ENCODE data around the gene JAKMIP2.
"Not testable (repeated sequence)": the region's sequence is repeated elsewhere in the genome, so short reads cannot be mapped to it uniquely, and the experiment has no call there.

Gene JAKMIP2

DNA sequence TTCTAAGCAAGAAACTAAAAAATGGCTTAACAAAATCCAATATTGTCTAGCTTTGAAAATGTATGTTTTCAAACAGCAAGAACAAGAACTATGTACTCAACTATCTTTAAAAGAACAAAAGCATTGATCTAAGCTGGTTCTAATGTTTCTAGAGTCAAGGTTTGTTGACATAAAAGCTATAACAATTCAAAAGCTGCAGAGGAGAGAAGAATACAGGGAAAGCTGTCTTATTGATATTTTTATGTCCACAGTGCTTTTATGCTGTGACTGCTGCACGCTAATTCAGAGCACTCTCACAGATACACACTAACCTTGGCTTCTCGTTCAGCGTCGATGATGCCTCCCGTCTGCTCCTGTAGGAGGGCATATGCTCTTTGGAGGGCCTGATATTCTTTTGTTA lies 143.2 kb downstream of the JAKMIP2 start:
- H3K36me3 ChIP-seq: peaks cover 11% of the 10 kb centered on the region
- H3K4me3 ChIP-seq (ENCODE audit: low read depth, low read length): no peak overlapping the region
- TF ChIP-seq, protein P1, sequence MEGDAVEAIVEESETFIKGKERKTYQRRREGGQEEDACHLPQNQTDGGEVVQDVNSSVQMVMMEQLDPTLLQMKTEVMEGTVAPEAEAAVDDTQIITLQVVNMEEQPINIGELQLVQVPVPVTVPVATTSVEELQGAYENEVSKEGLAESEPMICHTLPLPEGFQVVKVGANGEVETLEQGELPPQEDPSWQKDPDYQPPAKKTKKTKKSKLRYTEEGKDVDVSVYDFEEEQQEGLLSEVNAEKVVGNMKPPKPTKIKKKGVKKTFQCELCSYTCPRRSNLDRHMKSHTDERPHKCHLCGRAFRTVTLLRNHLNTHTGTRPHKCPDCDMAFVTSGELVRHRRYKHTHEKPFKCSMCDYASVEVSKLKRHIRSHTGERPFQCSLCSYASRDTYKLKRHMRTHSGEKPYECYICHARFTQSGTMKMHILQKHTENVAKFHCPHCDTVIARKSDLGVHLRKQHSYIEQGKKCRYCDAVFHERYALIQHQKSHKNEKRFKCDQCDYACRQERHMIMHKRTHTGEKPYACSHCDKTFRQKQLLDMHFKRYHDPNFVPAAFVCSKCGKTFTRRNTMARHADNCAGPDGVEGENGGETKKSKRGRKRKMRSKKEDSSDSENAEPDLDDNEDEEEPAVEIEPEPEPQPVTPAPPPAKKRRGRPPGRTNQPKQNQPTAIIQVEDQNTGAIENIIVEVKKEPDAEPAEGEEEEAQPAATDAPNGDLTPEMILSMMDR (IDR thresholded peaks at IDR 0.05; ENCODE audit: low read depth, low read length): no peak
- DNase-seq: no peak
- H3K27me3 ChIP-seq: no peaks in the 10 kb centered on the region
- no peaks in the 10 kb centered on the region for H3K4me1 ChIP-seq
- H3K9me3 ChIP-seq: no peaks in the 10 kb centered on the region

DNA sequence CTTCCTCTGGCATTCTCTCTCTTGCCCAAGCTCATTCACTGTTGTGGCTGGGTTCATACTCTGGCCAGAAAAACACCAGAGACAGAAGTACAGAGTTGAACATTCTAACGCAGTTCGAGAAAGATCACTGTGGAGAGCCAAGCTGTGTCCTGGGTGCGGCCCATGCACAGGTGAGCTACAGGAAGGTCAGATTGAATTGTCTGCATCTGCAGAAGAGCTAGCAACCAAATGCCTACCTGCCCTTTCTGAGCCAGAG lies 145.9 kb downstream of the JAKMIP2 start:
- Histone ChIP-seq H3K27me3 (no peaks in the 10 kb centered on the region), H3K36me3 (peaks cover 7% of the 10 kb centered on the region), H3K9me3 (no peaks in the 10 kb centered on the region), H3K4me3 (ENCODE audit: low read depth, low read length) (no peak overlapping the region), H3K4me1 (no peaks in the 10 kb centered on the region)
- TF ChIP-seq, protein P1 (IDR thresholded peaks at IDR 0.05; ENCODE audit: low read depth, low read length): no peak
- no peak for DNase-seq

DNA sequence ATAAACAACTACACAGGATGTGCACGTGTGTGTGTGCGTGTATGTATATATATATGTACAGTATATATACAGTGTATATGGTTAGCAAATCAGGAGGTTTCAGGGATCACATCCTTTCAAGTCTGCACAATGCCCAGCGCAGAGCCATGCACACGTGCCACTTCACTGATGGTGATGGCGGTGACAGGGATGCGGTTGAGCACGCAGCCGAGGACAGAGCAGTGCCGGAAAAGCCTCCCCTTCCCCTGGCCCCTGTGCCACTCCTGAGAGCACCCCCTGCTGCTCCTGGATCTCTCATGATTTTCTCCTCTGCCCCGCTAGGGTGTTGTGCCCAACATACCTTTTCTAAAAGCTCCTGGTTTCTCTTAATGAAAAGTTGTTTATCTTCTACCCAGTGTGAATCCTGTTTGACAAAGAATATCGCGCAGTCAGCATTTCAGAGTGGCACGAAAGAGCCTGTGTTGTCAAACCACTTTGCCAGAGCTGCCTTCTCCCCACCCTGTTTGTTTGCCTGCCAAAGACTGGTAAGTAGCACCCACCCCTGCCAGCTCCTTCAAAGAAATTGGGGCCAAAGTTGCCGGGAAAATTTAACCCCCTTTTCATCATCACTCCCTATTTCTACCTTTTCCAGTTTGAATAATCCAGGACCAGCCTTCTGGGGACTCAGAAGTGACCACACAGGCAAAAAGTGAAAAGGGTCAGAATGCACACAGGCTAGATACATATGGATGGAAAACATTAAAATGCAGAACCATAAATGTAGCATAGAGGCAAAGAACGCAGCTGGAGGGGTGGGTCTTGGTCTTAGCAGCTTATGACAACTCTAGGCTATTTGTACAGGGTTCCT lies 146.4 kb downstream of the JAKMIP2 start:
- Histone ChIP-seq H3K36me3 (peaks cover 7% of the 10 kb centered on the region), H3K4me1 (no peaks in the 10 kb centered on the region), H3K4me3 (ENCODE audit: low read depth, low read length) (no peak overlapping the region), H3K27me3 (no peaks in the 10 kb centered on the region), H3K9me3 (no peaks in the 10 kb centered on the region)
- DNase-seq: no peak
- TF ChIP-seq, protein P1 (IDR thresholded peaks at IDR 0.05; ENCODE audit: low read depth, low read length): no peak

DNA sequence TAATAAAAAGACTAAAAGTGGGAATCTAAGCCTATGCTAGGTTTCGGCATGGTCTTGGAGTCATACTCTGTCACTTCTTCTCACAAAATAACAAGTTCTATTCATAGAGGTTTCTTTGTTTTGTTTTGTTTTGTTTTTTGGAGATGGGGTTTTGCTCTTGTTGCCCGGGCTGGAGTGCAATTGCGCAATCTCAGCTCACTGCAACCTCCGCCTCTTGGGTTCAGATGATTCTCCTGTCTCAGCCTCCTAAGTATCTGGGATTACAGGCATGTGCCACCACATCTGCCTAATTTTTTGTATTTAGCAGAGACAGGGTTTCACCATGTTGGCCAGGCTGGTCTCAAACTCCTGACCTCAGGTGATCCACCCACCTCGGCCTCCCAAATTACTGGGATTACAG lies 147.1 kb downstream of the JAKMIP2 start:
- not testable (repeated sequence) for H3K27me3 ChIP-seq; H3K9me3 ChIP-seq; H3K4me1 ChIP-seq; H3K4me3 ChIP-seq (ENCODE audit: low read depth, low read length); DNase-seq; H3K36me3 ChIP-seq

DNA sequence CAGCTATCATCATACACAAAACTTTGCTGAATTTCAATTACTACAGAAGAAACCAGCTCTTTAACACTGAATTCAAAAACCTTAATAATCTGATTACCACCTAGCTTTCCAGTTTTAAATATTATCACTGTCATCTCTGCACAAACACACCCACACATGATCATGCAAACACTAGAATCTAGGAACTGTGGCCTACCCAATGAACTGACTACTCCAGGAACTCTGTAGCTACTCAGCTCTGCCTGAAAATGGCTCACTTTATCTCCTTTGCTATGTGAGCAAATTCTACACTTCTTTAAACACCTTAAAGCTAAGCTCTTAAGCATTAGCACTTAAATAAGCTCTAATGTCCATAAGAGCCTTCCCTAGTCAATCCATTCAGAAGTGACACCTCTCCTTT lies 149.4 kb downstream of the JAKMIP2 start:
- TF ChIP-seq, protein P1 (IDR thresholded peaks at IDR 0.05; ENCODE audit: low read depth, low read length): no peak
- Histone ChIP-seq H3K4me1 (no peaks in the 10 kb centered on the region), H3K4me3 (ENCODE audit: low read depth, low read length) (no peak overlapping the region), H3K9me3 (no peaks in the 10 kb centered on the region), H3K27me3 (no peaks in the 10 kb centered on the region), H3K36me3 (peaks cover 3% of the 10 kb centered on the region; the same call in 1 of the 2 replicates)
- DNase-seq: no peak

DNA sequence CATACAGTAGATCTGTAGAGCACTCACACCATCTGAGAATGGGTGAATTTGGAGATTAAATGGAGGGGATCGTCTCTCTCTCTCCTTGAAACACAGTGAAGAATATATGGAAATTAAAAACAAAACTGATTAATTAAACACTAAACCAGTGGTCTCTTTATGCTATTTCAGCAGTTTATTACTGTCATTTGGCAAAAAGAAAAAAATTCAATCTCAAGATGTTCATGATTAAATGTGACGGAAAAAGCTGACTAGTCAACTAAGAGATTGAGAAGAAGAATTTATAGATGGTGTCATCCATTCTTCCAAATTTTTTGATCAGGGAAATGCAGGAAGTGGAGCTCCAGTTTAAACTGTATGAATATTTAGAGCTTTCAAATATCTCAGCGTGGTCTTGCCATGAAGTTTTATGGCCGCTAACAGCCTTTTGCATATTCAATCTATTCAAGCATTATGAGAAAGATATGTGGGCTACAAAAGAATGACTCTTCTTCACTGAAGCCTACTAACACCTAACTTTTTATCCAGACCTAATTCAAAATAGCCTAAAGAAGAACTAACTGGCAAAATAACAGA lies 151.0 kb downstream of the JAKMIP2 start:
- H3K4me3 ChIP-seq (ENCODE audit: low read depth, low read length): no peak overlapping the region
- H3K9me3 ChIP-seq: no peaks in the 10 kb centered on the region
- H3K4me1 ChIP-seq: no peaks in the 10 kb centered on the region
- no peaks in the 10 kb centered on the region for H3K27me3 ChIP-seq
- TF ChIP-seq, protein P1 (IDR thresholded peaks at IDR 0.05; ENCODE audit: low read depth, low read length): no peak
- H3K36me3 ChIP-seq: peaks cover 2% of the 10 kb centered on the region; the same call in 1 of the 2 replicates
- DNase-seq: no peak
